GM19328 (cell line): ENCODE data around the gene MAN2A2.
"Not testable (repeated sequence)": the region's sequence is repeated elsewhere in the genome, so short reads cannot be mapped to it uniquely, and the experiment has no call there.

Experiments
- ATAC-seq: cut with Tn5 transposase; IDR thresholded peaks from one replicate; pipeline ENCODE4 v1.9.1; 2021; ENCODE audit warnings: mild to moderate bottlenecking, moderate library complexity; ENCODE audit not compliant: unreplicated experiment

The MAN2A2 gene

GRCh38 chr15:90883526-90883975, 19.6 kb upstream of the MAN2A2 start:
- no peak for ATAC-seq

GRCh38 chr15:90883976-90884718, 19.0 kb upstream of the MAN2A2 start, which contains the start of gene FES:
Gene FES, plus strand, starts transcription at chr15:90884504. Its CDS starts 542 bp downstream, at chr15:90885046.
- no peak for ATAC-seq

- ATAC-seq: no peak
These were observed 18.2 kb upstream of the MAN2A2 start for GRCh38 chr15:90884719-90885431.

- ATAC-seq: no peak
These were observed 17.4 kb upstream of the MAN2A2 start for GRCh38 chr15:90885432-90886290.

GRCh38 chr15:90886291-90886614, 16.8 kb upstream of the MAN2A2 start:
- no peak for ATAC-seq

GRCh38 chr15:90887037-90887481, 16.0 kb upstream of the MAN2A2 start:
- no peak for ATAC-seq

- no peak for ATAC-seq
These were observed 13.8 kb upstream of the MAN2A2 start for GRCh38 chr15:90889313-90889730.

GRCh38 chr15:90889736-90890456, 13.2 kb upstream of the MAN2A2 start:
- no peak for ATAC-seq

- no peak for ATAC-seq
These were observed 12.3 kb upstream of the MAN2A2 start for GRCh38 chr15:90890839-90891238.

GRCh38 chr15:90891346-90891949, 11.7 kb upstream of the MAN2A2 start:
- ATAC-seq: no peak

- no peak for ATAC-seq
These were observed 11.1 kb upstream of the MAN2A2 start for GRCh38 chr15:90892023-90892422.

GRCh38 chr15:90892498-90893174, 10.5 kb upstream of the MAN2A2 start:
- no peak for ATAC-seq

GRCh38 chr15:90893175-90894090, 9.7 kb upstream of the MAN2A2 start:
- no peak for ATAC-seq

GRCh38 chr15:90895571-90896117, 7.5 kb upstream of the MAN2A2 start:
- no peak for ATAC-seq

- not testable (repeated sequence) for ATAC-seq
These were observed 5.9 kb upstream of the MAN2A2 start for GRCh38 chr15:90897131-90897655.

- no peak for ATAC-seq
These were observed 1.7 kb upstream of the MAN2A2 start for GRCh38 chr15:90901175-90902039.
